ENCODE measurements around the gene PLXNA4.

GRCh38 chr7:132476541-132476940 lies 99.7 kb downstream of the PLXNA4 start:
- TF ChIP-seq TAF1 (IDR thresholded peaks at IDR 0.05; ENCODE audit: borderline replicate concordance, insufficient read depth, low read length) (no peak), POLR2AphosphoS5 (IDR thresholded peaks at IDR 0.05; ENCODE audit: low read depth, low read length) (no peak), REST (IDR thresholded peaks at IDR 0.05; ENCODE audit: insufficient read depth in 1 of 2, low read depth in 2 of 2, low read length in 2 of 2) (no peak), SIN3A (IDR thresholded peaks at IDR 0.05; ENCODE audit: borderline replicate concordance, insufficient read depth, low read length) (no peak)
